Adrenal gland (tissue), 12 donors: Measurements from ENCODE around the gene TNFRSF4. TPM values are rescaled to one million over a fixed set of nuclear protein-coding genes. Genes with fewer than 3 reads are reported as not detected.

ENCODE experiments used
- DNase-seq, 7 donors: peaks; one replicate each; pipeline ENCODE4 v3.0.0-alpha.2; 2019 to 2020
- H3K27ac ChIP-seq, 5 donors: fragments of 200-600 bp; sonication (generic) in 4 of 5; 1 replicate in 3 of 5; 2 replicates in 2 of 5; pipeline versions ENCODE4 v1.5.1 to v1.8.0; 2016 to 2020; ENCODE audit warnings: mild to moderate bottlenecking in 1 of 5
- H3K27me3 ChIP-seq: fragments of 200-600 bp; 2 replicates; pipeline ENCODE4 v1.8.0; 2021
- H3K36me3 ChIP-seq, 2 donors: fragments of 200-600 bp; replicated peaks in 1 of 2; 1 replicate in 1 of 2; 2 replicates in 1 of 2; pipeline versions ENCODE4 v1.5.1 to v1.8.0; 2018 to 2022
- H3K4me1 ChIP-seq, 2 donors: fragments of 200-600 bp; replicated peaks in 1 of 2; 1 replicate in 1 of 2; 2 replicates in 1 of 2; pipeline versions ENCODE4 v1.5.1 to v1.8.0; 2018 to 2021
- H3K4me3 ChIP-seq, 4 donors: fragments of 200-600 bp; sonication (generic) in 3 of 4; one replicate each; pipeline ENCODE4 v1.5.1; 2016 to 2018
- H3K9me3 ChIP-seq, 3 donors: fragments of 200-600 bp; sonication (generic) in 1 of 3; replicated peaks in 1 of 3; 1 replicate in 2 of 3; 2 replicates in 1 of 3; pipeline versions ENCODE4 v1.5.1 to v1.8.0; 2016 to 2021
- POLR2A ChIP-seq, 2 donors: fragments of 450-650 bp; IDR thresholded peaks; one replicate each; pipeline ENCODE4 v1.6.1; 2017; ENCODE audit warnings: antibody characterized with exemption in 2 of 2, mild to moderate bottlenecking in 2 of 2, moderate library complexity in 1 of 2
- WGBS, 4 donors: extraction: QIAGEN DNeasy Blood & Tissue Kit in 2 of 4; methylation state at CpG; one replicate each; pipeline versions ENCODE4 v1.1.5 to v1.1.7; 2013 to 2017; 5-methylcytosine and 5-hydroxymethylcytosine counted together
- intact Hi-C, 2 donors: fragments of 100-400 bp; cut with DNase I; formaldehyde crosslinking; loops; one replicate each; pipeline versions ENCODE4 v1.14.1 to v1.15.0; 2022 to 2023
- polyA plus RNA-seq, 3 donors: library from polyadenylated mRNA; stranded (reverse); fragments of 200-250 nt in 2 of 3; fragments of 350-450 nt in 1 of 3; fragmentation: Illumina TruSeq in 1 of 3; extraction: RNeasy Lipid Tissue Mini Kit (QIAGEN cat#74804) in 1 of 3; gene quantifications; one replicate each; pipeline ENCODE4 v1.2.3, GENCODE V29; 2013 to 2014
- total RNA-seq, 9 donors: library from RNA; depleted of rRNA in 4 of 9; stranded (reverse); fragments of >200 nt in 4 of 9; fragments of 120-200 nt in 1 of 9; fragmentation: NEBNext Ultra II Directional in 1 of 9; extraction: Animal tissue kit (Norgen Biotek cat#: 25700) in 1 of 9; gene quantifications; one replicate each; pipeline versions ENCODE4 v1.1.0 to v1.2.4, GENCODE V29; 2013 to 2023
- TF ChIP-seq, protein P1 (sequence below), 6 experiments: fragments of 450-650 bp in 4 of 6; fragments of 200-600 bp in 2 of 6; sonication (generic) in 1 of 6; IDR thresholded peaks; 1 replicate in 5 of 6; 2 replicates in 1 of 6; pipeline versions ENCODE4 v1.5.1 to v1.8.0; 2016 to 2021; ENCODE audit warnings: antibody characterized with exemption in 6 of 6, mild to moderate bottlenecking in 2 of 6, moderate library complexity in 1 of 6
- donor health status: healthy with polysubstance abuse.
- donor health status: Bipolar disorder and iron deficiency.
- donor health status: DM: yes; HTN: yes; CAD: no.
- donor health status: DM: no; HTN: no; CAD: no.
- donor health status: DM: no; HTN: no; CAD: no.
- donor health status: DM: yes; HTN: yes; CAD: no.

Gene TNFRSF4
- total and polyA plus RNA-seq, 12 donors: 0.32 to 6.9 (median 1.1) TPM; not detected in 2

DNA sequence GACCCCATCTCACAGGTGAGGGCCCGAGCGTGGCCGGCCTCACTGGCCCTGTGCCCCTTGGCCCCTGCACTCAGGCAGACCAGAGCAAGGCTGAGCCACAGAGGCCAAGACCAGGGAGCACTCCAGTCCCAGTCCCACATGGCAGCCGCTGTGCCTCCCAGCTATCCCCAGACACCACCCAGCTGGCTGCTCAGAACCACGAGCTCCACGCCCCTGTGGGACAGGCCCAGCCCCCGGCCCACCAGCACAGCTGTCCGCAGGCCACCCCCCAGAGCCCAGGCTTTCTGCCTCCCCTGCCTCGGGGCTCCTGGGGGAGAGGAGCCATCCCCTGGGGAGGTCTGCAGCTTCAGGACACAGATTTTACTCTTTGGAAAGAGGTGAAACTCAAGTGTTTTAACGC is 41.7 kb upstream of the TNFRSF4 start:
- Histone ChIP-seq H3K4me3 (no peak overlapping the region), H3K9me3 (no peaks in the 10 kb centered on the region), H3K27ac (no peak overlapping the region), H3K27me3 (no peaks in the 10 kb centered on the region), H3K36me3 (peaks cover 0 to 57% of the 10 kb centered on the region in 2 donors), H3K4me1 (no peaks in the 10 kb centered on the region)
- TF ChIP-seq POLR2A (IDR thresholded peaks at IDR 0.05): no peak
- TF ChIP-seq, protein P1, sequence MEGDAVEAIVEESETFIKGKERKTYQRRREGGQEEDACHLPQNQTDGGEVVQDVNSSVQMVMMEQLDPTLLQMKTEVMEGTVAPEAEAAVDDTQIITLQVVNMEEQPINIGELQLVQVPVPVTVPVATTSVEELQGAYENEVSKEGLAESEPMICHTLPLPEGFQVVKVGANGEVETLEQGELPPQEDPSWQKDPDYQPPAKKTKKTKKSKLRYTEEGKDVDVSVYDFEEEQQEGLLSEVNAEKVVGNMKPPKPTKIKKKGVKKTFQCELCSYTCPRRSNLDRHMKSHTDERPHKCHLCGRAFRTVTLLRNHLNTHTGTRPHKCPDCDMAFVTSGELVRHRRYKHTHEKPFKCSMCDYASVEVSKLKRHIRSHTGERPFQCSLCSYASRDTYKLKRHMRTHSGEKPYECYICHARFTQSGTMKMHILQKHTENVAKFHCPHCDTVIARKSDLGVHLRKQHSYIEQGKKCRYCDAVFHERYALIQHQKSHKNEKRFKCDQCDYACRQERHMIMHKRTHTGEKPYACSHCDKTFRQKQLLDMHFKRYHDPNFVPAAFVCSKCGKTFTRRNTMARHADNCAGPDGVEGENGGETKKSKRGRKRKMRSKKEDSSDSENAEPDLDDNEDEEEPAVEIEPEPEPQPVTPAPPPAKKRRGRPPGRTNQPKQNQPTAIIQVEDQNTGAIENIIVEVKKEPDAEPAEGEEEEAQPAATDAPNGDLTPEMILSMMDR (IDR thresholded peaks at IDR 0.05): no peak
- no peak for DNase-seq
- intact Hi-C loops: no loop called here
- WGBS, 4 donors: 91 to 100% (median 94%) methylated on average over 3 to 10 of the region's 10 CpGs

DNA sequence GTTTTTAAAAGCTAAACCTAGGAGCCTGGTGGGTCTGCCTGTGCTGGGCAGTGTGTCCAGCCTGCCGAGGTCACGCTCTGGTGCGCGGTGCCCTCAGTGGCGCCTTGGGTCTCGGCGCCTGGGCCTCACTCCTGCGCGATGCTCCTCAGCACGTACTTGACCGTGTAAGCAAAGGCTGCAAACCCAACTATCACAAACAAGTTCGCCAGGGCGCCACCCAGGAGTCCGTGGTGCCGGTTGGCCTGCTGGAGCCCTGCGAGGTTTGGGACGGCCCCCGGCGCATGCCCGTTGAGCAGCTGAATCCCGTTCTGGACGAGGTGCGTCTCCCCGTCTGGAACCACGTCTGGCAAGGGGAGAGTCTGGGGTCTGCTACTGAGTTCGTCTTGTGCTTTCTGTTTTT is 41.1 kb upstream of the TNFRSF4 start:
- TF ChIP-seq, protein P1 (IDR thresholded peaks at IDR 0.05): no peak
- no peak for TF ChIP-seq POLR2A (IDR thresholded peaks at IDR 0.05)
- DNase-seq: no peak
- H3K27me3 ChIP-seq: no peaks in the 10 kb centered on the region
- H3K36me3 ChIP-seq: peaks cover 0 to 57% of the 10 kb centered on the region in 2 donors
- no peak overlapping the region for H3K27ac ChIP-seq
- intact Hi-C loops: no loop called here
- H3K4me1 ChIP-seq: no peaks in the 10 kb centered on the region
- WGBS, 4 donors: 94 to 96% (median 94%) methylated on average over 14 to 26 of the region's 26 CpGs
- no peaks in the 10 kb centered on the region for H3K9me3 ChIP-seq
- no peak overlapping the region for H3K4me3 ChIP-seq

DNA sequence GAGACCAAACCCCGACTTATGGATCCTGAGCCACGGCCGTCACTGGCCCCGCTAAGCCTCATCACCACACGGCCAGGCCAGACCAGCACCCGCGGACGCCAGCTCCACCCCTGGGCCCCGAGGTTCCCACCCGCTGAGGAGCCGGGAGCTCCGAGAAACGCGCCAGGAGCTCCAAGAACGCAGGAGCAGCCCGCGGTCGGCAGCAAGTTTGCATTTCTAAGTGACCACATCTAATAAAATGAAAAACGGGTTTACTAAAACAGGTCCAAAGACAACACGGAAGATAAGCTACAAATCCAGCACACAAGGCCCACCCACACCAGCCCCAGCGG is 40.7 kb upstream of the TNFRSF4 start:
- WGBS, 4 donors: 79 to 89% (median 86%) methylated on average over 10 to 21 of the region's 21 CpGs
- Histone ChIP-seq H3K27me3 (no peaks in the 10 kb centered on the region), H3K36me3 (peaks cover 0 to 55% of the 10 kb centered on the region in 2 donors), H3K27ac (no peak overlapping the region), H3K4me3 (no peak overlapping the region), H3K9me3 (no peaks in the 10 kb centered on the region), H3K4me1 (no peaks in the 10 kb centered on the region)
- no peak for DNase-seq
- no peak for TF ChIP-seq POLR2A (IDR thresholded peaks at IDR 0.05)
- TF ChIP-seq, protein P1 (IDR thresholded peaks at IDR 0.05): no peak
- intact Hi-C loops: no loop called here

DNA sequence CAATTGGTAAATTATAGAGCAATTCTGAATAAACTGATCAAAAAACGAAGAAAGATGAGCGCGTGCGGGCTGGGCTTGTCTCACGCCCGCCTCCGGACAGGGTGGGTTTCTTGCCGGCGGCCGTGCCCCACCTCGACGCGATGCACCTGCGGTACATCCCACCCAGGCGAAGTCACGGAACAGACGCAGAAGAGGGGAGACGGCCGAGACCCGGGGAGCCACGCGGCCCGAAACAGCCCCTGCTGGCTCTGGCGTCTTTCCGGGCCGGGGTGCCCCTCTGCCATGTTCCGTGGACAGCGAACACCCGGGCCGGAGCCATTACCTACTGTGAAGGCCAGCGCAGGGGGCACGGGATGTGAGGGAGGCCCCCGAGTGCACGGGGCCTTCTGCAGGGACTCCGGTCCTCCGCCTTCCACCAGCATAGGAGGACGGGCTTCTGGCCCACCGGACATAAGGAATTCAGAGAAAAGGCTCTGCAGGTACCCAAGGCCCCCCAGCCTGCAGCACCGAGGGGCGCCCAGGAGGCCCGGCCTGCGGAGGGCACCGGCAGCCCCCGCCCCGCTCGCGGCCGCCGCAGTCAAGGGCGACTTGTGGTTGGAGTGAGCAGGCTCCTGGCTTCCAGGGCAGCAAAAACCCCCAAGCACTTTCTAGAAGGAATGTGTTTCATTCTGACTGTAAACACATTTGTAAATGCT is 40.2 kb upstream of the TNFRSF4 start:
- H3K4me3 ChIP-seq: no peak overlapping the region
- peaks cover 0 to 51% of the 10 kb centered on the region in 2 donors for H3K36me3 ChIP-seq
- no peak overlapping the region for H3K27ac ChIP-seq
- intact Hi-C loops: no loop called here
- H3K9me3 ChIP-seq: no peaks in the 10 kb centered on the region
- DNase-seq: no peak
- WGBS, 4 donors: 92 to 97% (median 94%) methylated on average over 26 to 50 of the region's 50 CpGs
- no peaks in the 10 kb centered on the region for H3K4me1 ChIP-seq
- TF ChIP-seq POLR2A (IDR thresholded peaks at IDR 0.05): no peak
- TF ChIP-seq, protein P1 (IDR thresholded peaks at IDR 0.05): no peak
- H3K27me3 ChIP-seq: no peaks in the 10 kb centered on the region
